Neural cell (in vitro differentiated cells): ENCODE measurements around the gene FBXO8. TPM values are rescaled to one million over a fixed set of nuclear protein-coding genes. Genes with fewer than 3 reads are reported as not detected.
"Not testable (repeated sequence)": the region's sequence is repeated elsewhere in the genome, so short reads cannot be mapped to it uniquely, and the experiment has no call there.

Source experiments
- H2AFZ ChIP-seq: fragments of 200-600, 300-800 bp; sonication (generic), shearing (Covaris generic); 2 replicates; pipeline ENCODE4 v1.6.0; 2014; ENCODE audit warnings: low read depth, mild to moderate bottlenecking, antibody characterized with exemption, low read length, moderate library complexity
- H3F3A ChIP-seq: fragments of 200-600 bp; shearing (Covaris generic); 2 replicates; pipeline ENCODE4 v1.6.1; 2016; ENCODE audit warnings: mild to moderate bottlenecking, moderate library complexity, mixed read lengths, antibody characterized with exemption, low read length; ENCODE audit not compliant: insufficient read depth, poor library complexity, severe bottlenecking
- H3K27ac ChIP-seq: fragments of 200-600, 300-800 bp; sonication (generic), shearing (Covaris generic); 2 replicates; pipeline ENCODE4 v1.5.1; 2014; ENCODE audit warnings: mild to moderate bottlenecking, low read length, moderate library complexity
- H3K27me3 ChIP-seq: fragments of 300-800, 200-600 bp; sonication (generic), shearing (Covaris generic); 2 replicates; pipeline ENCODE4 v1.6.0; 2014; ENCODE audit warnings: mild to moderate bottlenecking, low read depth, low read length, moderate library complexity; ENCODE audit not compliant: insufficient read depth
- H3K36me3 ChIP-seq: fragments of 300-800, 200-600 bp; sonication (generic), shearing (Covaris generic); 2 replicates; pipeline ENCODE4 v1.5.1; 2014; ENCODE audit warnings: mild to moderate bottlenecking, antibody characterized with exemption, low read length, moderate library complexity; ENCODE audit not compliant: insufficient read depth
- H3K4me2 ChIP-seq: fragments of 300-800, 200-600 bp; sonication (generic), shearing (Covaris generic); 2 replicates; pipeline ENCODE4 v1.6.0; 2014; ENCODE audit warnings: mild to moderate bottlenecking, low read length
- H3K4me3 ChIP-seq: fragments of 300-800, 200-600 bp; sonication (generic), shearing (Covaris generic); 2 replicates; pipeline ENCODE4 v1.5.1; 2014; ENCODE audit warnings: mild to moderate bottlenecking, low read length, moderate library complexity
- H3K79me2 ChIP-seq: fragments of 200-600 bp; shearing (Covaris generic); replicated peaks from 2 replicates; pipeline ENCODE4 v1.6.0; 2014; ENCODE audit warnings: mild to moderate bottlenecking, low read length, moderate library complexity; ENCODE audit not compliant: insufficient read depth
- H3K9ac ChIP-seq: fragments of 300-800, 200-600 bp; sonication (generic), shearing (Covaris generic); 2 replicates; pipeline ENCODE4 v1.6.1; 2016; ENCODE audit warnings: mild to moderate bottlenecking, low read length, mixed read lengths
- H3K9me2 ChIP-seq: fragments of 200-600 bp; shearing (Covaris generic); 2 replicates; pipeline ENCODE4 v1.6.1; 2016; ENCODE audit warnings: mild to moderate bottlenecking, low read length, mixed read lengths; ENCODE audit not compliant: insufficient read depth
- H3K9me3 ChIP-seq: fragments of 200-600, 300-800 bp; sonication (generic), shearing (Covaris generic); 2 replicates; pipeline ENCODE4 v1.6.1; 2016; ENCODE audit warnings: mild to moderate bottlenecking, mixed run types, low read length, moderate library complexity, mixed read lengths
- H4K20me1 ChIP-seq: fragments of 200-600 bp; shearing (Covaris generic); 2 replicates; pipeline ENCODE4 v1.6.1; 2016; ENCODE audit warnings: mild to moderate bottlenecking, mixed run types; ENCODE audit not compliant: insufficient read depth
- EP300 ChIP-seq: fragments of 450-650 bp; conservative IDR thresholded peaks from 2 replicates; pipeline ENCODE4 v1.6.1; 2014; ENCODE audit warnings: antibody characterized with exemption, mild to moderate bottlenecking, moderate library complexity; ENCODE audit not compliant: poor library complexity, severe bottlenecking
- EZH2 ChIP-seq: fragments of 200-600, 300-800 bp; shearing (Covaris generic), sonication (generic); IDR thresholded peaks from 2 replicates; pipeline ENCODE4 v1.6.1; 2014; ENCODE audit warnings: antibody characterized with exemption, low read length, borderline replicate concordance, mild to moderate bottlenecking; ENCODE audit not compliant: insufficient read depth, poor library complexity, severe bottlenecking
- MXI1 ChIP-seq: fragments of 450-650 bp; conservative IDR thresholded peaks from 2 replicates; pipeline ENCODE4 v1.6.1; 2014; ENCODE audit warnings: antibody characterized with exemption, mild to moderate bottlenecking; ENCODE audit not compliant: poor library complexity, severe bottlenecking
- POLR2AphosphoS5 ChIP-seq: IDR thresholded peaks from 2 replicates; pipeline ENCODE4 v1.6.1; 2012
- RAD21 ChIP-seq: fragments of 450-650 bp; conservative IDR thresholded peaks from 2 replicates; pipeline ENCODE4 v1.6.1; 2014; ENCODE audit warnings: antibody characterized with exemption, mild to moderate bottlenecking, moderate library complexity
- SMC3 ChIP-seq: fragments of 450-650 bp; conservative IDR thresholded peaks from 2 replicates; pipeline ENCODE4 v1.6.1; 2014; ENCODE audit warnings: antibody characterized with exemption, mild to moderate bottlenecking, moderate library complexity; ENCODE audit not compliant: poor library complexity
- TAF1 ChIP-seq: IDR thresholded peaks from 2 replicates; pipeline ENCODE4 v1.6.1; 2012; ENCODE audit warnings: low read depth
- polyA plus RNA-seq: library from polyadenylated mRNA; depleted of rRNA; stranded (reverse); fragments of >200 nt; gene quantifications from 2 replicates; pipeline ENCODE4 v1.2.3, GENCODE V29; 2014
- TF ChIP-seq, protein P1 (sequence below): fragments of 450-650 bp; IDR thresholded peaks from 2 replicates; pipeline ENCODE4 v1.5.1; 2014; ENCODE audit warnings: antibody characterized with exemption, mild to moderate bottlenecking, moderate library complexity; ENCODE audit not compliant: poor library complexity, severe bottlenecking
- TF ChIP-seq, protein P2 (sequence below): IDR thresholded peaks from 2 replicates; pipeline ENCODE4 v1.6.1; 2012; ENCODE audit warnings: borderline replicate concordance

The FBXO8 gene
- polyA plus RNA-seq, 1 donor from 2014 or later, result 29.3 TPM

DNA sequence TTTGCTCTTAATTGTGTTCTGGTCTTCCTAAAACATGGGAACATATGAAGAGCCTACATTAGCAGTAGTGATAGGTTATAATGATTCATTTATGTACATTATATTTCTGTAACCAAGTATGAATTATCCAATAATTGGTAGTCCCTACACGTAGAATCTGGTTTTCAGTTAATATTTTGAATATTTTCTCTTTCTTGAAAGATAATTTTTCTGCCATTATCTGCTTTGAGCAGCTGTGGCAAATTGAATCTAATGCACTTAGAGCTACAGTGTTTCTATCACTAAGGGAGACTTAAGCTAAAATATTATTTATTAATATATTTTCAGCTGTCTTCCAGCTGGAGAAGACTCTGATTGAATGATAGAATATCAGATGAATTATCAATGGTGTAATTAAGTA, 21.2 kb upstream of the FBXO8 start:
- H3K27me3 ChIP-seq, result no peaks in the 10 kb centered on the region
- no peaks in the 10 kb centered on the region for H3K9me2 ChIP-seq
- no peak overlapping the region for H3K27ac ChIP-seq
- H3K79me2 ChIP-seq, result no peaks in the 10 kb centered on the region
- H3K9ac ChIP-seq, result no peak overlapping the region
- H3K4me3 ChIP-seq, result no peak overlapping the region
- TF ChIP-seq, protein P1, sequence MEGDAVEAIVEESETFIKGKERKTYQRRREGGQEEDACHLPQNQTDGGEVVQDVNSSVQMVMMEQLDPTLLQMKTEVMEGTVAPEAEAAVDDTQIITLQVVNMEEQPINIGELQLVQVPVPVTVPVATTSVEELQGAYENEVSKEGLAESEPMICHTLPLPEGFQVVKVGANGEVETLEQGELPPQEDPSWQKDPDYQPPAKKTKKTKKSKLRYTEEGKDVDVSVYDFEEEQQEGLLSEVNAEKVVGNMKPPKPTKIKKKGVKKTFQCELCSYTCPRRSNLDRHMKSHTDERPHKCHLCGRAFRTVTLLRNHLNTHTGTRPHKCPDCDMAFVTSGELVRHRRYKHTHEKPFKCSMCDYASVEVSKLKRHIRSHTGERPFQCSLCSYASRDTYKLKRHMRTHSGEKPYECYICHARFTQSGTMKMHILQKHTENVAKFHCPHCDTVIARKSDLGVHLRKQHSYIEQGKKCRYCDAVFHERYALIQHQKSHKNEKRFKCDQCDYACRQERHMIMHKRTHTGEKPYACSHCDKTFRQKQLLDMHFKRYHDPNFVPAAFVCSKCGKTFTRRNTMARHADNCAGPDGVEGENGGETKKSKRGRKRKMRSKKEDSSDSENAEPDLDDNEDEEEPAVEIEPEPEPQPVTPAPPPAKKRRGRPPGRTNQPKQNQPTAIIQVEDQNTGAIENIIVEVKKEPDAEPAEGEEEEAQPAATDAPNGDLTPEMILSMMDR, result no peak
- TF ChIP-seq TAF1 (no peak), EZH2 (no peak)
- H3K9me3 ChIP-seq, result no peaks in the 10 kb centered on the region
- H3F3A ChIP-seq, result no peaks in the 10 kb centered on the region
- H4K20me1 ChIP-seq, result no peaks in the 10 kb centered on the region
- no peak overlapping the region for H3K4me2 ChIP-seq
- H3K36me3 ChIP-seq, result no peaks in the 10 kb centered on the region
- no peak overlapping the region for H2AFZ ChIP-seq

DNA sequence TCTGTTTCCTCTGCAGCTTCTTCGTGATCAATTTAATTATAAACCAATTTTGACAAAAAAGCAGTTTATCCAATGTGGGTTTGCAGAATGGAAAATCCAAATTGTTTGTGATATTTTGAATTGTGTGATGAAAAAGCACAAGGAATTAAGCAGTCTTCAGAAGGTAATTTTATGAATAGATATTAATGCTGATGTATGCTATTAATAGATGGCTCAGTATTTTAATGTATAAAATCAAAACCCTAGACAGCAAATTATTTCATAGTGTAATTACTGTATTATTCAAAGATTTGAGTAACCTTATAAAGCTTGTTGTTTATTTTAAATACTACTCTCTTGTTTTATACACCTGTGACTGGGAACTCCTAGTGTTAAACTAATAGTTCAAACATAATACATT, 20.2 kb upstream of the FBXO8 start:
- Histone ChIP-seq H3K36me3 (no peaks in the 10 kb centered on the region), H3K79me2 (no peaks in the 10 kb centered on the region), H3K27me3 (no peaks in the 10 kb centered on the region), H3K9ac (no peak overlapping the region), H3K9me3 (no peaks in the 10 kb centered on the region), H4K20me1 (no peaks in the 10 kb centered on the region), H3K27ac (no peak overlapping the region), H3K9me2 (no peaks in the 10 kb centered on the region), H3F3A (no peaks in the 10 kb centered on the region), H3K4me3 (no peak overlapping the region), H3K4me2 (no peak overlapping the region), H2AFZ (no peak overlapping the region)
- no peak for TF ChIP-seq SMC3
- TF ChIP-seq, protein P1, result no peak
- no peak for TF ChIP-seq MXI1
- TF ChIP-seq EP300, result no peak
- TF ChIP-seq, protein P2, sequence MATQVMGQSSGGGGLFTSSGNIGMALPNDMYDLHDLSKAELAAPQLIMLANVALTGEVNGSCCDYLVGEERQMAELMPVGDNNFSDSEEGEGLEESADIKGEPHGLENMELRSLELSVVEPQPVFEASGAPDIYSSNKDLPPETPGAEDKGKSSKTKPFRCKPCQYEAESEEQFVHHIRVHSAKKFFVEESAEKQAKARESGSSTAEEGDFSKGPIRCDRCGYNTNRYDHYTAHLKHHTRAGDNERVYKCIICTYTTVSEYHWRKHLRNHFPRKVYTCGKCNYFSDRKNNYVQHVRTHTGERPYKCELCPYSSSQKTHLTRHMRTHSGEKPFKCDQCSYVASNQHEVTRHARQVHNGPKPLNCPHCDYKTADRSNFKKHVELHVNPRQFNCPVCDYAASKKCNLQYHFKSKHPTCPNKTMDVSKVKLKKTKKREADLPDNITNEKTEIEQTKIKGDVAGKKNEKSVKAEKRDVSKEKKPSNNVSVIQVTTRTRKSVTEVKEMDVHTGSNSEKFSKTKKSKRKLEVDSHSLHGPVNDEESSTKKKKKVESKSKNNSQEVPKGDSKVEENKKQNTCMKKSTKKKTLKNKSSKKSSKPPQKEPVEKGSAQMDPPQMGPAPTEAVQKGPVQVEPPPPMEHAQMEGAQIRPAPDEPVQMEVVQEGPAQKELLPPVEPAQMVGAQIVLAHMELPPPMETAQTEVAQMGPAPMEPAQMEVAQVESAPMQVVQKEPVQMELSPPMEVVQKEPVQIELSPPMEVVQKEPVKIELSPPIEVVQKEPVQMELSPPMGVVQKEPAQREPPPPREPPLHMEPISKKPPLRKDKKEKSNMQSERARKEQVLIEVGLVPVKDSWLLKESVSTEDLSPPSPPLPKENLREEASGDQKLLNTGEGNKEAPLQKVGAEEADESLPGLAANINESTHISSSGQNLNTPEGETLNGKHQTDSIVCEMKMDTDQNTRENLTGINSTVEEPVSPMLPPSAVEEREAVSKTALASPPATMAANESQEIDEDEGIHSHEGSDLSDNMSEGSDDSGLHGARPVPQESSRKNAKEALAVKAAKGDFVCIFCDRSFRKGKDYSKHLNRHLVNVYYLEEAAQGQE, result no peak
- TF ChIP-seq POLR2AphosphoS5, result no peak
- TF ChIP-seq RAD21, result no peak
- TF ChIP-seq EZH2, result no peak
- TF ChIP-seq TAF1, result no peak

DNA sequence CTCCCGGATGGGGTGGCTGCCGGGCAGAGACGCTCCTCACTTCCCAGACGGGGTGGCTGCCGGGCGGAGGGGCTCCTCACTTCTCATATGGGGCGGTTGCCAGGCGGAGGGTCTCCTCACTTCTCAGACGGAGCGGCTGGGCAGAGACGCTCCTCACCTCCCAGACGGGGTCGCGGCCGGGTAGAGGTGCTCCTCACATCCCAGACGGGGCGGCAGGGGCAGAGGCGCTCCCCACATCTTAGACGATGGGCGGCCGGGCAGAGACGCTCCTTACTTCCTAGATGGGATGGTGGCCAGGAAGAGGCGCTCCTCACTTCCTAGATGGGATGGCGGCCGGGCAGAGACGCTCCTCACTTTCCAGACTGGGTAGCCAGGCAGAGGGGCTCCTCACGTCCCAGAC, 11.7 kb upstream of the FBXO8 start:
- H3K4me2 ChIP-seq, H3K4me3 ChIP-seq, H4K20me1 ChIP-seq, H3K9me3 ChIP-seq, H3K9ac ChIP-seq, H2AFZ ChIP-seq, H3K9me2 ChIP-seq, H3K79me2 ChIP-seq, H3K27me3 ChIP-seq, H3K36me3 ChIP-seq, H3F3A ChIP-seq, H3K27ac ChIP-seq: not testable (repeated sequence)

DNA sequence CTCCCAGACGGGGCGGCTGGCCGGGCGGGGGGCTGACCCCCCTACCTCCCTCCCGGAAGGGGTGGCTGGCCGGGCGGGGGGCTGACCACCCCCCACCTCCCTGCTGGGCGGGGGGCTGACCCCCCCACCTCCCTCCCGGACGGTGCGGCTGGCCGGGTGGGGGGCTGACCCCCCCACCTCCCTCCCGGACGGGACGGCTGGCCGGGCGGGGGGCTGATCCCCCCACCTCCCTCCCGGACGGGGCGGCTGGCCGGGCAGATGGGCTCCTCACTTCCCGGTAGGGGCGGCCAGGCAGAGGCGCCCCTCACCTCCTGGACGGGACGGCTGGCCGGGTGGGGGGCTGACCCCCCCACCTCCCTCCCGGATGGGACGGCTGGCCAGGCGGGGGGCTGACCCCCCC, 11.2 kb upstream of the FBXO8 start:
- not testable (repeated sequence) for H2AFZ ChIP-seq, H3F3A ChIP-seq, H3K9me2 ChIP-seq, H3K27ac ChIP-seq, H3K4me3 ChIP-seq, H3K4me2 ChIP-seq, H3K9ac ChIP-seq, H3K9me3 ChIP-seq, H3K36me3 ChIP-seq, H4K20me1 ChIP-seq, H3K27me3 ChIP-seq, H3K79me2 ChIP-seq
